NCI-H345 treated with DMSO at 0.1 percent for 48 hours (cell line): Measurements from ENCODE around the gene MCF2L.

Source experiments
- DNase-seq: peaks from one replicate; lab custom pipeline; 2025; ENCODE audit not compliant: unreplicated experiment; lab: John Stamatoyannopoulos, UW

Gene MCF2L

DNA sequence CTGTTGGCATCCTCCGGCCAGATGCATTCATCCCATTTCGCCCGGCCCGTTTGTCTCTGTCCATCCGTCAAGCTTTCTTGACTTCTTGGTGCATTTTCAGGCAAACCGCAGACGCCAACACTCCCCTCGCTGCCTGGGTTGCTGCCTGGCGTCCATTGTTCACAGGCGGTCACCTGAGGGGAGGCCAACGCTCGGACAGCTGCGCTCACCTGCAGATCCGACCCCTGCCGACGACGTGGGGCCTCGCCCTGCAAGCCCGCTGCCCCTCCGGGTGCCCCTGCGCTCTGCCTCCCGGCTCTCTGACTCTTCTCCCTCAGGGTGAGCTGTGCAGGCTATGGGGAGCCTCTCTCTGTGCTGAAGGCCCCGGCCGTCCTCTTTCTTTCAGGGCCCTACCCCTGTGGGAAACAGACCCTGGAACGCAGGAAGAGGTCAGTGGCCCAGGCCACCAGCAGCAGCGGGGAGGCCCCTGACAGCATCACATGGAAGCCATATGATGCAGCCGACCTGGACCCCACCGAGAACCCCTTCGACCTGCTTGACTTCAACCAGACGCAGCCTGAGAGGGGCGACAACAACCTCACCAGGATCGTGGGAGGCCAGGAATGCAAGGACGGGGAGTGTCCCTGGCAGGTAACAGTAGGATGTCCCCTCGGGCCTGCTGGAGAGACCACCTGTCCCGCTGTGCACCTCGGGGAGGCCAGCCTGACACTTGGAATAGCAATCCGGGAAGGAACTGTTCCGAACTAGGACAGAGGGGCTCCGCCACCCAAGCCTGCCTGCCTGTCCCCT is 174.6 kb downstream of the MCF2L start:
- no peak for DNase-seq

DNA sequence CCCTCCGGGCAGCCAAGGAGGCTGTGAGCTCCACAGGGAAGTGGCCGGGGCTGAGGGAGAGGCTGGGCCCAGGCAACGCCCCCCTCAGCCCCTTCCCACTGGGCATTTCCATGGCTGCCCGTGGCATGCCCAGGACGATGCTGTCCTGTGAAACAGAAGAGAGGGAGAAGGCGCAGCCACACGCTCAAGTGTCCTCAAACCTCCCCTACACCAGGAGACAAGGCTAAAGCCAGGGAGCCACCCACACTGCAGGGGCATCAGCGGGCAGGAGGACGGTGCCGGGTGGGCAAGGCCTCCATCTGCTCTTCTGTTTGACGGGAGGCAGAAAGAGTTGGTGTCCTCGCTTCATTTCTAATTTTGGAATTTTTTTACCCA is 175.2 kb downstream of the MCF2L start:
- no peak for DNase-seq

DNA sequence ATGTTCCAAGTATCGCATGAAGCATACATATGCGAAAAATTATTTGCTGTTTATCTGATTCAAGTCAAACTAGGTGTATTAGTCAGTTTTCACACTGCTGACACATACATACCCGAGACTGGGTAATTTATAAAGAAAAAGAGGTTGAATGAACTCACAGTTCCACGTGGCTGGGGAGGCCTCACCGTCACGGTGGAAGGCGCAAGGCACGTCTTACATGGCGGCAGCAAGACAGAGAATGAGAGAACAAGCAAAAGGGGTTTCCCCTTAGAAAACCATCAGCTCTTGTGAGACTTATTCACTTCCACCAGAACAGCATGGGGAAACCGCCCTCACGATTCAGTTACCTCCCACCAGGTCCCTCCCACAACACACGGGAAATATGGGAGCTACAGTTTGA is 176.5 kb downstream of the MCF2L start:
- DNase-seq = no peak

DNA sequence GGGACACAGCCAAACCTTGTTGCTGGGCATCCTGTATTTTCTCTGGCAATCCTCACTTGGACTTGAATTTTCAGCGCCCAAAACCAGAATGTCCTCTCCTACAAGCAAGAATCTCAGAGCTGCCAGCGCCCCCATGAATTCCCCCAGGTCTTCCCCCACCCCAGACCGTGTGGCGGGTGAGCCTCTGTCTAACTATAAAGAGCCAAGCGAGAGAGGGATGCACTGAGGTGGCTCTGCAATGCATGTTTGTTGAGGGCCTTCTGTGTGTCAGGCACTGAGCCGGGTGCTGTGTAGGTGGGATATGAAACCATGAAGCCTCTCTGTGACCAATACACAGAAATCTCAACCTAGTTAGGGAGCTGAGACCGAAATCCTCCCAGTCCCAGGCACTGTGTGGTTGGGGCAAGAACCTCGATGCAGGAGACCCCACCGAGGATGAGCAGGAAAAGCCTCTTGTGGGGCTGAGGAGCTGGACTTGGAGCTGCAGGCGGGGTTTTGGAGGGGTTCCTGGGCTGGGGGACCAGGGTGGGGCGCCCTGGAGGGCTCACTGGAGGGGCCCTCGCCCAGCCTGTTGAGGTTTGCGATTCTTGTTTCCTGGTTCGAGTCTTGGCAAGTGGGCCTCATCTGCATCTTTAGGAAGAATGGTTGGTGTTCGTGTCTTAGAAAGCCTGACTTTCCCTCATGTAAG is 177.0 kb downstream of the MCF2L start:
- no peak for DNase-seq

DNA sequence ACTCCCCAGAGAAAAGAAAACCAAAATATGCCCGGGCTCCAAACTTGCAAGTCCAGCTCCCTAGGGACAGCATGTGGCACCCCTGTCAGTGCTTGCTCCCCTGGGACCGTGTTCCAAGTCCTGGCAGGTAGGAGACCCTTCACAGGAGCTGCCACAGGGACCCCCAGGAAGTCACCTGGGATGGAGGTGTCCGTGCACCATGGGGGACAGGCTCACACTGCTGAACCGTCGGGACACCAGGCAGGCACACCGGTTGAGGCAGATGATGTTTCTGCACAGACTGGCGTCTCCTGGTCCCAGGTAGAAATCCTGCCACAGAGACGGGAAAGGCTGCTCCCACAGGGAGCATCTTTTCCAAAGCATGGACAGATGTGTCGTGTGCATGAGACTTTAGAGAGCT is 177.7 kb downstream of the MCF2L start:
- DNase-seq = no peak

DNA sequence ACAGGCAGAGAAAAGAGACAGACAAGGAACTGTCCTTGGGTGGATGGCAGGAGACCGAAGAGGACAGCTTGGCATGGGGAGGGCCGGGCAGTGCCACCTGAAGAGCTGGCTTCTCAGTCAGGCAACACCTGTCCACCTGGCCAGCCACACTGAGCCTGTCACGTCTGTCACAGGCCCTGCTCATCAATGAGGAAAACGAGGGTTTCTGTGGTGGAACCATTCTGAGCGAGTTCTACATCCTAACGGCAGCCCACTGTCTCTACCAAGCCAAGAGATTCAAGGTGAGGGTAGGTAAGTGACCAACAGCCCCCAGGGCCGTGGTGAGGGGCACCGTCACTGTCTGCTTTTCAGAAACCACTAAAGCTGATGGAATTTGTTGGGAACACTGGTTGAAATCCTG is 178.2 kb downstream of the MCF2L start:
- no peak for DNase-seq

DNA sequence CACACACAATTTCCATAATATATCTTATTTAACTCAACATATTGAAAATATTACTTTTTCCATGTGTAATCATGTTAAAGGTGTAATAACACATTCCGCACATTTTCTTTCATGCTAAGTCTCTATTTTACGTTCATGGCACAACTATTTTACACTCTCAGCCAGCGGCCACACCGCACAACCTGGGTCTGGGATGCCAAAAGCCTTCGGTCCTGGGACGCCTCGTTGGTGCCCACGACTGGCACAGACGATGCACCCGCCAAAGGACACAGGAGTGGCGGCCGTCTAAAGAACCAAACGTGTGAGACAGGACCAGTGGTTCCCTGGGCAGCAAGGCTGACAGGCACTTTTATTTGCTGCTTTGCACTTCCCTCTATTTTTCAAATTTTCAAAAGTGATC is 179.4 kb downstream of the MCF2L start:
- DNase-seq = no peak

DNA sequence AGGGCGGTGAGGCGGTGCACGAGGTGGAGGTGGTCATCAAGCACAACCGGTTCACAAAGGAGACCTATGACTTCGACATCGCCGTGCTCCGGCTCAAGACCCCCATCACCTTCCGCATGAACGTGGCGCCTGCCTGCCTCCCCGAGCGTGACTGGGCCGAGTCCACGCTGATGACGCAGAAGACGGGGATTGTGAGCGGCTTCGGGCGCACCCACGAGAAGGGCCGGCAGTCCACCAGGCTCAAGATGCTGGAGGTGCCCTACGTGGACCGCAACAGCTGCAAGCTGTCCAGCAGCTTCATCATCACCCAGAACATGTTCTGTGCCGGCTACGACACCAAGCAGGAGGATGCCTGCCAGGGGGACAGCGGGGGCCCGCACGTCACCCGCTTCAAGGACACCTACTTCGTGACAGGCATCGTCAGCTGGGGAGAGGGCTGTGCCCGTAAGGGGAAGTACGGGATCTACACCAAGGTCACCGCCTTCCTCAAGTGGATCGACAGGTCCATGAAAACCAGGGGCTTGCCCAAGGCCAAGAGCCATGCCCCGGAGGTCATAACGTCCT is 180.0 kb downstream of the MCF2L start:
- no peak for DNase-seq
